HG03135 (cell line): ENCODE data around the gene MPRIP.

Experiments used
- ATAC-seq: cut with Tn5 transposase; IDR thresholded peaks from one replicate; pipeline ENCODE4 v1.9.1; 2021; ENCODE audit warnings: mild to moderate bottlenecking, moderate library complexity; ENCODE audit not compliant: unreplicated experiment

MPRIP gene

DNA sequence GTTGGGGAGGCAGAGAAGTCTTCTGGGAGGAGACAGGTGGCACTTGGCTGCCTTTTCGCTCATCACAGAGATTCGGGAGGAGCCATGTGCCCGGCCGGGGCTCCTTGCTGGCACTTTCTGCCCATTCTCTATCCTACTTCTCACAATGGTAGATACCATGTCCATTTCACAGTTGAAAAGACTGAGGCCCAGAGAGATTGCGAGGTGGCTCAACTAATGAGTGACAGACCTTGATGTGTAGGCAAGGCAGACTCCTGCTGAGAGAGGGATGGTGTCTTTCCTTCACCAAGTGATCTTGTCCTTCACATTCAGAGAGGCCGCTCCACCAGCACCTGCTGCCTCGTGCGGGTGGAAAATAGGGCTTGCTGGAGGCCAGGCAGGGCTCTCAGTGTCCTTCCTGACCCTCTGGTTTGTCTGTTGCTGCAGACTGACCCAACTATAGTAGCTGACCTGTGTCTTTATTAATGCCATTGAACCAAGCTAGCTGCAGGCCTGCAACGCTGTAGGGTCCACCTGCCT lies 42.1 kb downstream of the MPRIP start:
- no peak for ATAC-seq

DNA sequence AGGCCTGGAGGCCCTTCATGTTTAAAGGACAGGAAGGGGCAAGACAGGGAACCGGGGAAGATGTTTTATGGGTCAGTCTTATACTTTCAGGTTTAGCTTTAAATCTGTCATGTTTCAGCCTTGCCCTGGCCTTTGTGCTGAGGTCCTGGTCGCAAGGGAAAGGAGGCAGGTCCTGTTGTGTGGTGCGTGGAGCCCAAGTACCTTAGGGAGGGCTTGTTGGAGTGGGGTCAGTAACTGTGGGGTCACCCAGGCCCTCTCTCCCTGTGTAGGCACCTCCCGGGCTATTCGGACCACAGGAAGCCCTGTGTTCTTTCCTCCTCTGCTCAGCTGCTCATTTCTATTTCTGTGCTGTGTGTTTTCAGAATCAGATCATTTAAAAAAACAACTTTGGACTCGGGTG lies 42.7 kb downstream of the MPRIP start:
- ATAC-seq: no peak

DNA sequence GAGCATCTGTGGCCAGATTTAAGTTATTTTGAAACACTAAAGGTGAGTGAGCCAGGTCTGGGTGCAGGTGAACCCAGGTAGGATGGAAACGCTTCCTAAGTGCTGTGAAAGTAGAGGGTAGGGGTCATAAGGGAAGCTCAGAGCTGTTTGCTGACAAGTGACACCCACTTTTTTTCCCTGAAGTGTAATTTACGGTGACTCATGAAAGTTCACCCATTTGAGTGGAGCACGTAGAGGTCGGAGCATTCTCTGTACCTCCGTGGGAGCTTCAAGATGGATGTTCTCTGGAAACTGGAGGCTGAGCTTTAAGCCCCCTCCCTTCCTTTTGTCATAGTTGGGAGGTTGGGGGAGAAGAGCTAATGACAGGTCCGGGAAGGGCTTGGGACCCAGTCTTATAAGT lies 44.3 kb downstream of the MPRIP start:
- no peak for ATAC-seq

DNA sequence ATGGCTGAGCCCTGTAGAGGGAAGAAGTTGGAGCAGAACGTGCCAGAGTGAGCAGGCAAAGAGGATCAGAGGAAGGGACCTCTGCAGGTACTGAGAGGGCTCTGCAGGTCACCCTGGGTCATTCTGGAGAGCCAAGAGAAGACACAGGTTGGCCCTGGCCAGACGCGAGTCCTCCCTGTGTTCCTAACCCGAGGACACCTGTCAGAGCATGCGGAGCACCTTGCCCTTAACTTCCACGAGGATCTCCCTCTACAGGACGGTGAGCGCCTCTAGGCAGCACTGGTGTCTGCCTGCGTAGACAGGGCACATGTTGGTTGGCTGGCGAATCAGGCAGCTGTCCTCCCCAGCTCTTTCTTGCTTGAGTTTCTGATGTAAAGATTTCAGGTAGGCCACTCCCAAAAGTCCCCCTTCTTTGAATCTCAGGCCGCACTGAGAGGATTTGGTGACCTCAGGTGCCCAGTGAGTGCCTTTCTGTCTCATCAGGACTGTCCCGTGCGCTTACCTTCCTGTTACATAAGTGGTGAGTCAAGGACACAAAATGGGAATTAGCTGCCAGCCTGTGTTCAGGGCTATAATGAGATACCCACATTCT lies 45.3 kb downstream of the MPRIP start:
- ATAC-seq: no peak

DNA sequence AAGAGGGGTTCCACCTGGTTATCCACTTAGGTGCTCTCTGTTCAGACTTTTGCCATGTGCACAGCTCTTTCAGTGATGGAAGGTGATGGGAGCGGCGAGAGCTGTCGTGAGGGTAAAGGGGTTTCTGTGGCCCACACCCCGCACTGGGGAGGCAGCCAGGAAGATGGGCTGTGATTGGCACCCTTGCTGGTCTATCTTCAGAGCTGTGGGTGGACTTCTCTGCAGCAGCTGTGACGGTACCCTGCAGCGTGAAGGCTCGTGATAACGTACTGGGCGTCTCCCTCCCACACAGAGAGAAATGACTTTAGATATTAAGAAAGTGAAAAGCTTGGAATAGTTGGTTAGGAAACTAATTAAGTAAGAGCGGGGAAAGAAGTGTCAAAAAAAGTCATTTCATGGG lies 45.8 kb downstream of the MPRIP start:
- no peak for ATAC-seq

DNA sequence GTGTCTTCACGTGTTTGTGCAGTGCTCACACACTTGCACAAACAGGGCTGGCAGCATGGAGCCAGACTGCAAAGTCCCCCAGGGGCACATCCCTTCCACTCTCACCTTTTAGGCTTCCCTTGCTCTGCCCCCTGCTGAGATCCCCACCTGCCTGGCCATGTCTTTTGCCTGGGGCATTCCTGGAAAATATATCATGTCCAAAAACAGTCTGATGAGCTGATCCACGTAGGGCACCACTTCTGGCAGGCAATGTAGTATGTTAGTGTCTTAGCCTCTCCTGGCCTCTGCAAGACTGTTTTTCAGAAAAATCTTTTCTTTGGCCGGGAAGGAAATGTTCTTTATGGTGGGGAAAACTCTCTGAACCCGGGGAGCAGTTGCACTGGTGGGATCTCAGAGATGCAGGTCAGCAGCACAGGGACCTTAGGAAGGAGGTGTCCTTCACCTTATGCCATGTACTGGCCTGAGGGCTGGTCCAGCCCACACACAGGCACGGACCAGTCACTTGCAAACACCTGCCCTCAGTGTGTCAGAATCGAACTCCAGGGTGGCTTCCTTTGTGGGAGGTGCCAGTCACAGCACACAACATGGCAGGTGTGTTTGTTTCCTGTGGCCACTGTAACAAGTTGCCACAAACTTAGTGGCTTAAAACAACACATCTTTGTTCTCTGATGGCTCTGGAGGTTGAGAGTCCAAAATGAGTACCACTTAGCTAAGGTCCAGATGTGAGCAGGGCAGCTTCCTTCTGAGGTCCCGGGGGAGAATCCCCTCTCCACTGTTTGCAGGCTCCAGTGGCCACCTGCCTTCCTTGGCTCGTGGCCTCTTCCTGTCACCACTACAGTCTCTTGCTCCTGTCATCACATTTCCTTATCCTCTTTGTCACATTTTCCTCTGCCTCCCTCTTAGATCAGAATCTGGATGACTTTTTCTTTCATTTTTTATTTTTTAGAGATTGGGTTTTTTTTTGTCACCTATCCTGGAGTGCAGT lies 46.6 kb downstream of the MPRIP start:
- ATAC-seq: no peak

DNA sequence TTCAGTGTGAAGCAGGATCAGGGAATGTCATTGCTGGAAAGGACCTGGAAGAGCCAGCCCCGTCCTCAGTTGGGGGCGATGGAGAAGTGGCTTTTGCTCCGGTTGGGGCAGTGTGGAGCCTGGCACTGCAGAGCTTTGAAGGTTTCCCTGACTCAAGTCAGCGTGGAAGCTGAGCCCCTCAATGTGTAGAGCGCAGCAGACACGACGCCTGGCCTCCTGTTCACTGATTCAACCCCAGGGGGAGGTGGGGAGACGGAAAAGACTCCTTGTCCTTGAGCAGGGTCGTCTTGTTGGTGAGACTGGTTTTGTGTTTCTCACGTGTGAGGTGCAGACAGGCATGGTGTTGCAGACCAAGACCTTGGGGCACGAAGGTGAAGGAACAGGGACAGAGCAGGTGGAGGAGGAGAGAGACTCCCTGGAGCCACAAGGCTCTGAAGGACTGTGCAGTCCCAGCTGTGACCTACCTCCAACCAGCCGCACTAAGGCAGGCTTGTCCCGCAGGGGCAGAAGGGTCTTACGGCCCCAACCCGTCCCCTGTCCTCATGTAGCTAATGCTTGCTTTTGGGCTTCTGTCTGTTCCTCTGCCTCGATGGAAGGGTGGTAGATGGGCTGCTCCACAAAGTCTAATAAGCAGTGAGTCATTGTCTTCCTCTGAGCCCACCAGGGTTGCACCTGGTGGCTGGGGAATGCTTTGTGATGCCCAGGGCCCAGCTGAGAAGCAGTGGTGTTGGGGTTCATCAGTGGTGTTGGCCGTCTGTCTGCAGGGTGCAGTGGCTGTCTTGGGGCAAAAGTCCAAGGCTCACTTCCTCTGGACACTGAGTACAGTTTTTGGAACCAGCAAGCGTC lies 47.8 kb downstream of the MPRIP start:
- no peak for ATAC-seq

DNA sequence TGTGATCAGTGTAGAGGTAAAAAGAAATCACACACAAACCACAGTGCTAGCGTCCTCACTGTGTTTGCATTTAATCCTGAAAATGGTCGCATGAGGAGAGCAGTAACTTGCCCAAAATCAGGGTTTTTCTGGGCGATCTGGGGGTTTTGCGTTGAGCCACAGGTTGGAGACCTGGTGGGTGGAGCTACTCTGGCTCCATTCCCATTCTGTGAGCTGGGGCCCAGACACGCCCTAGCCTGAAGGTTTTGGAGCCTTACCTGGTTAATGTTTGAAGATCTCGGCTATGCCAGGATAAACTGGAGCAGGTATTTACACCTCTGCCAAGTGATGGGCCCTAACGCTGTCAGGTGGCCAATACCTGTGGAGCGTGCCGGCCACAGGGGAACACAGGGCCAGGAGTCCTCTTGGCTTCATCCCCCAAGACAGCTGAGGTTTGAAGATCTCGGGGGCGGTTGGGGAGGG lies 48.4 kb downstream of the MPRIP start:
- no peak for ATAC-seq

DNA sequence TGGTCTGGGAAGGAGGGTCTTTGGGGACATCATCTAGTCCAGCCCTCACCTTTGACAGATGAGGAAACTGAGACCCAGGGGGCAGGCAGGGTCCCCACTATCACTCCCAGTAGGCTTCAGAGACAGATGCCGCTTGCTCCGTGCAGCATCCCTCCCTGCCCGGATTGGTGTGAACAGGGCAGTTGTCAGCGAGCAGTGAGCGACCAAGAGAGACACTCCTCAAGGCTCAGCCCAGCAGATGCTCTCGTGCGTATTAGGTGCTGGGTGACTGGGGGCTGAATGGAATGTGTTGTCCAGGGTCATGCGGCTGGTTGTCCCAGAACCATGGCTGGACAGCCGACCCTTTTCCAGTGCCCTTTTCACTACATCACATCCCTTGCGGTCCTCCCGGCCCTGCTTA lies 49.0 kb downstream of the MPRIP start:
- ATAC-seq: no peak

DNA sequence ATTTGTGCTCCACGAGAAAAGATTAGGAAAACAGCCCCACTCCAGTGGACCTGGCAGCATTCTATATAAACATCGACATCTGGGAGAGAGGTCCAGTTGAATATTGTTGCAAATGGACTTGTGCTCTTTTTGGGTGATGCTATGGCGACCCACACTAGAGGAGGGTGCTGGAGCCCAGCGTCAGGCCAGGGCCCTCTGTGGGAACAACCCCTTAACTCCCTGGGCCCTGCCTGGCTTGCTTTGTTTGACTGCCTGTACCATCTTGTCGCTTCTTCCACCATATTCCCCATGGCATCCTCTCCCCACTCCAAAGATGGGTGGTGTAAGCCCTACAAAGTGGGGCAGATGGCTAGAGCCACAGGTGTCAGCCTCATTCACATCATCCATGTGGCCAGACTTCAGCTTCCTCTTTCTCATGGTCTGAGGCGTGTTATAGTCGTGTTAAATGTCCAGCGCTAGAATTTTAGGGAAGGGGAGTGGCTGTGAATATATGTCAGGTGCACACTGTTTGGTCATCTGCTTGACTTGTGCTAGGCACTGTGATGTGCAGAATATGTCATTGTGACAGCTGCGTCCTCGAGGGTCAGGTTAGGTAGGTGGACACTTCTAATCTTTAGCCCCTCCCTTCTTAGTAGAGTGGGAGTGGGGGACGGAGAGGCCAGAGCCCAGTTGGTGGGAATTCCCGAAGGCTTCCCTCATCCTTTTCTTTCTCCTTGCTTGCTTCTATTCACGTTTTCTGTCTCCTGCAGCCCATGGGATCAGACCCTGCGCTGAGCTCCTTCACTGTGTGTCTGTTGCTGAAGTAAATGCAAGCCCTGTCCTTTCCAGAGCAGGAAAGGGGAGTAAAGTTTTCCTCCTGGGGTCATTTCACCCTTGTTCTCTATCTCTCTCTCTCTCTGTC lies 49.8 kb downstream of the MPRIP start:
- no peak for ATAC-seq

DNA sequence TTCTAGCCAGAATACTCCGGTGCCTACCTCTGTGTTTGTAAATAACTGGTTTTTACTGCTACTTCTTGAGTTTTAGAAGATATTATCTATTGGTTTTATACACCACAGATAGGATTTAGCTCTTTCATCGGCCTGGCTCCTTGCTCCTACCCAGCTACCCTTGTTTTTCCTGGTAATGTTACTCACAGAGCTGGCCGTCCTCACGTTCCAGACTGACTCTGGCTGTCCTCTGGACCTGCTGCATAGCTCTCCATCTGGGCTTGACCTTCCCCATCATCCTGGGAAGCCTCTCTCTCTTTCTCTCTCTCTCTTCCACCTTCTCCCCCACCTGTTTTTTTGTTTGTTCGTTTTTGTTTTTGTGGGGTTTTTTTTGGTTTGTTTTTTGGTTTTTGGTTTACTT lies 51.5 kb downstream of the MPRIP start:
- ATAC-seq: no peak

DNA sequence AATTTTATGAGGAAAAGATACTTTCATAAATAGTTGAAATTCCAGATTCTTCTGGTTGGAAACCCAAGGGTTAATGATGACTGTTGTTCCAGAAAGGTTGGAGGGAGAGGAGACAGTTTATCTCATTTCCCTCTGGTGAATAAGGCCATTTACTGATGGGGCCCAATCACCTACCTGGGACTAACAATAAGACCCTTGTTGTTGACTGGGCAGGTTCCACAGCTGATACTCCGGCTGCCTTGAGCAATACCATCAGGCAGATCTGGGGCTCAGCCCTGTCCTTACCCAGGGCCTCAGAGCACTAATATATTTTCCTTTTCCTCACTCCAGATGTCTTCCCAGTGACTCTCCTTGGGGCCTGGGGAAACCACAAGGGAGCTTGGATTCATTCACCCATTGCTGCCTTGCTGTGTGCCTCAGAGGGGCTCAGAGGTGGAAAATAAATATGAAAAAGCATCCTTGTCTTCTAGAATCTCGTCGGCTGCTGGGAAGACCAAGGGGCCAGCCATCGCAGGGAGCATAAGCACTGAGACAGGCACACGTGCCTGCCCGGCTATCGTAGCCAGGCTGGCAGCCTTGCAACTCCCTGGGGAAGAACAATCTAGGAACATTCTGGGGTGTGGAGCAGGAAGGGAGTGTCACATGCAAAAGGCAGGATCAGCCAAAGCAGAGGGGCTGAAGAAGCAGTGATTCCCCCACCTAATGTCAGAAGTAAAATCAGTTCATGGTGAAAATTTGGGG lies 54.4 kb downstream of the MPRIP start:
- no peak for ATAC-seq

DNA sequence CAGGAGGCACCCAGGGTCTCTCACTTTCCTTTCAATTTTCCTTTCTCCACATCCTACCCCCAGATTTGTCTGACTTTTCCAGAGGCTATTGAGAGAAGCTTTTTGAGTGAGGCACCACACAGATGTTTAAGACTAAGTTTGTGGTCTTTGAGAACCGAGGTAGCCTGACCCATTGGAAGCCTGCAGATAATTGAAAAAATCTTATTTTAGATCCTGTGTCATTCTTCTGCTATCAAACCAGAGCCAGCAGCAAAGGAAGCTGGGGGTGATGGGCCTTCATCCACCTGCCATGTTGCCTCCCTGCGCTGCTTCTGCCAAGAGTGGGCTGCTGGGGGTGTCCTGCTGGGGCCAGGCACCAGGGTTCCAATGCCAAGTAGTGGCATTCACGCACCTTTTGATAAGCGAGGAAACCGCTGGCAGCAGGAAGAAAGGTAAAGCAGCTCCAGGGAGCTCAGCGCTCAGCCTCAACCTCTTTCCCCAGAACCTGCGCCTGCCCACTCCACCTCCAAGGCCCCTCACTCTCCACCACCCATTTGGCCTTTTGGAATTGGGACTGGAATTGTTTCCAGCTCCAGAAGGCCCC lies 55.6 kb downstream of the MPRIP start:
- no peak for ATAC-seq

DNA sequence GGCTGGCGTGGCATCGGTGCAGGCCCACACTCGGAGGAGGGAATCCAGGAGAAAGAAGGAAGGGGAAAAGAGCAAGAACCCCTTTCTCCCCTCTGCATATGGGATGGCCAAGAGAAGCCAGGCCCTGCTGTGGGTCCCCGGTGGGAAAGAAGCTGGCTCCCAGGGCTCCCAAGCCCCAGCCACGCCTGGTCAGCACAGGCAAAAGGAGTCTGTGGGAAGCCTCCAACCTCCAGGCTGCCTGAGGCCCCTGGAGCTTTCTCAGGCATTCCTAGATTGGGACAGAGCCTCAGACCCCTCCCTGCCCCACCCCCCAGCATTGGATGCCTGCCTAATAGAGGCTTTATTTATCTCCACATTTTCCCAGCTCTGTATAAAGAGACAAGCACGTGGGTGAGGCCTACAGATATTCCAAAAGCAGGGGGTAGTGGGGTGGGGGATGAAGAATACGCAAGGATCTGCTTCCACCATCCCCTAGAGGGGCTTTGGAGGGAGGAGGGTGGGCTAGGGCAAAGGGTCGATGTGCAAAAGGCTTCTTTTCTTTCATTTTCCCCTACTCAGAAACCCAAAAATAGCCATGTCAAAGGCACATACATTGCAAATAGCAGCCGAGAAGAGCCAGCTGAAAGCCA lies 56.4 kb downstream of the MPRIP start:
- ATAC-seq: no peak

DNA sequence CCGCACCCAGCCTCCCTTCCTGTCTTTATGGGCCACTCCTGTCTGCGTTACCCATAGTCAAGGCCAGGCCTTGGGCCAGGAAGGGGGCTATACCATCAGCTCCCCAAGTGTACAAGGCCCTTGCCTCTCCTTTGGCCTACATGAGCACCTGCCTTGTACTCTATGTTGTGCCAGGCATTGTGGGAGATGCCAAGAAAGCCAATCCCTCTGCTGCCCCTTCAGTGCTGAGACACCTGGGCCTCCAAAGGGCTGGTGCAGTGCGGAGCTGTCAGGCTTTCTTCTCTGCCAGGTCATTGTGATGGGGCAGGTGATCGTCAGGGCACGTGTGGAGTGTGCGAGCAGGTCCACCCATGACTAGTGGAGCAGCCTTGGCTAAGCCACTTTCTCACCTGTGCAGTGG lies 59.9 kb downstream of the MPRIP start:
- no peak for ATAC-seq

DNA sequence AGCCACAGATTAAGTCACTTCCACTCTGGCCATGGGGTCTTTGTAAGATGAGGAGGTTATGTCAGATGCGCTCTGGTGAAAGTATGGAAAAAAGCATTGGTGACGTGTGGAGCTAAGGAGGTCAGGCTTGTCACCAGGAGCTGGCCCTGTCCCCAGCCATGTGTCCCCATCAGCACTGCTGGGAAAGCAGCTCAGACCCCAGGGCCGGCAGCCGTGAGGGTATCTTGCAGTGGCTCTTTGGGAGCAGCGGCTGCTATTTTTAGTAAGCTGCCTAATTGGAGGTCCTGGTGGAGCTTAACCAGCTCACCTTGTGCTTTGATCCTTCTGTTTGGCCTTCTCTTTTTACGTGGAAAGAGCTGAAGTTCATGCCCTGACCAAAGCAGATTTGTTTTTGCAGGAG lies 60.9 kb downstream of the MPRIP start:
- ATAC-seq: no peak

DNA sequence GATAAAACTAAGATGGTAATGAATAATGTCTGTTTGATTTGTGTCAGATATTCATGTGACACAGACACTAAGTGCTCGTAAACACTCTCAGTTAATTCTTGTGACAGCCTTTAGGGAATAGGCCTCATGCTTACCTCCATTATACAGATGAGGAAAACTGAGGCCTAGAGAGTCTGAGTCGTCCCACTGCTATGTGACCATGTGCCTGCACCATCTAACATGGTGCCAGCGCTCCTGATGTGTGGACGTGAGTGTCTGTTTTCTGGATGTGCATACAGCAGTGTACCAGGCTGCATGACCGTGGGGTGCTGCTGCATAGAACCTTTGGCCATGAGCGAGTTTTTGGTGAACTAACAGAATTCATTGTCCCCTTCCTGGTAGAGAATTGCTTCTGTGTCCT lies 61.8 kb downstream of the MPRIP start:
- ATAC-seq: no peak

DNA sequence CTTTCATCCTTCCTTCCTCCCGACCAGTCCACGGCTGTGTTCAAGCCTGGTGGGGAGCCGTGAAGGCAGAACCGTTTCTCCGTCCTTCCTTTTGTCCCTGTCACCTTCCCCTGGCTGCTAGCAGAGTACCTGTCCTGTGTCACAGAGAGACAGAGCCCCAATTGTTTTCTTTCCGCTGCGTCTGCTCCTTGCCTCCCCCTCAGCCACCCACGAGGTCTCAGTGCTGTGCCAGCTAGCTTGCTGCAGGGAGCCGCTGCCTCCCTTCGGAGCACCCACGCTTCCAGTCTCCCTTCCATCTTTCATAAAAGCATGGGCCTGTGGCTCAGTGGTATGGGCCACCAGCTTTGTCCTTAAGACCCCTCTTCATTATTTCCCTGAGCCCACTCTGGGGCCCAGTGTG lies 62.2 kb downstream of the MPRIP start:
- no peak for ATAC-seq

DNA sequence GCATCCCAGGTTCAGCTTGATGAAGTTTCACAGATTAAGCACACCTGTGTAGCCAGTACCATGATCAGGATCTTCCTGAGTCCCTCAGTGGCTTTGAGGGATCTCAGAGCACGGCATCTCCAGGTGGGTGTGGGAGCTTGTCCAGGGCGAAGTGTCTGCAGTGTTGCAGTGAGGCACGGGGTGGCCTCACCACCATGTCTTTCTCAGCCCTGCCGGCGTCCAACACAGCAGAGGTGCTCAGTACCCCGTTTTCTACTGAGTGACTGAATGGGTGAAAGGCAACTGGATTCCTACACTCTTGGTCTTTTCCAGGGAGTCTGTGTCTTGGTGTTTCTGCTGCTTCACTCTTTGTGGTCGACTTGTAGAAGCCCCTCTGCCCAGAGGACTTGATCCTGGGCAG lies 63.7 kb downstream of the MPRIP start:
- no peak for ATAC-seq
